Bronchial epithelial cell (primary cell): Measurements from ENCODE around the gene PLD1. TPM values are rescaled to one million over a fixed set of nuclear protein-coding genes. Genes with fewer than 3 reads are reported as not detected.
A peak's percentile ranks its signal among the peaks of the same experiment; 100 is the strongest.

Source experiments
- DNase-seq: peaks from one replicate; pipeline ENCODE4 v3.0.0-alpha.2; 2010; ENCODE audit warnings: low read depth
- FAIRE-seq: peaks from 2 replicates; lab custom pipeline; 2011; peaks lifted over from hg19 to GRCh38; lab: Jason Lieb, UNC
- H3K27me3 ChIP-seq: 2 replicates; pipeline ENCODE4 v1.5.1; 2011; ENCODE audit warnings: low read length; ENCODE audit not compliant: control insufficient read depth, insufficient read depth
- H3K36me3 ChIP-seq: 2 replicates; pipeline ENCODE4 v1.5.1; 2011; ENCODE audit warnings: low read length; ENCODE audit not compliant: control insufficient read depth, insufficient read depth
- H3K4me3 ChIP-seq: 2 replicates; pipeline ENCODE4 v1.5.1; 2011; ENCODE audit warnings: mild to moderate bottlenecking, low read depth, low read length, control low read depth
- CTCF ChIP-seq: IDR thresholded peaks from 2 replicates; pipeline ENCODE4 v1.5.1; 2011; ENCODE audit warnings: mild to moderate bottlenecking, moderate library complexity, low read length, control low read depth, inconsistent platforms; ENCODE audit not compliant: insufficient read depth, severe bottlenecking
- total RNA-seq: library from RNA; depleted of rRNA; stranded (reverse); fragments of >200 nt; gene quantifications from 2 replicates; pipeline ENCODE4 v1.2.1, GENCODE V29; 2014

The PLD1 gene
- total RNA-seq, 1 donor from 2014 or later: 10.5 TPM

GRCh38 chr3:171824824-171825221 is 14.5 kb upstream of the PLD1 start:
- TF ChIP-seq CTCF: no peak
- Histone ChIP-seq H3K36me3 (no peaks in the 10 kb centered on the region), H3K27me3 (no peaks in the 10 kb centered on the region), H3K4me3 (no peak overlapping the region)
- FAIRE-seq (no peak), DNase-seq (peak; percentile 79)

GRCh38 chr3:171824116-171824515 is 13.8 kb upstream of the PLD1 start:
- Histone ChIP-seq H3K36me3 (no peaks in the 10 kb centered on the region), H3K4me3 (no peak overlapping the region), H3K27me3 (no peaks in the 10 kb centered on the region)
- DNase-seq (no peak), FAIRE-seq (no peak)
- no peak for TF ChIP-seq CTCF

GRCh38 chr3:171822431-171823106 is 12.3 kb upstream of the PLD1 start:
- Histone ChIP-seq H3K4me3 (no peak overlapping the region), H3K27me3 (no peaks in the 10 kb centered on the region), H3K36me3 (no peaks in the 10 kb centered on the region)
- TF ChIP-seq CTCF: no peak
- FAIRE-seq (no peak), DNase-seq (no peak)

- FAIRE-seq (no peak), DNase-seq (no peak)
- Histone ChIP-seq H3K27me3 (no peaks in the 10 kb centered on the region), H3K4me3 (no peak overlapping the region), H3K36me3 (no peaks in the 10 kb centered on the region)
- TF ChIP-seq CTCF: no peak
Measured at GRCh38 chr3:171821778-171822358, 11.6 kb upstream of the PLD1 start.

- H3K27me3 ChIP-seq: no peaks in the 10 kb centered on the region
- H3K36me3 ChIP-seq: no peaks in the 10 kb centered on the region
- TF ChIP-seq CTCF: no peak
- DNase-seq (no peak), FAIRE-seq (no peak)
- H3K4me3 ChIP-seq: no peak overlapping the region
Measured at GRCh38 chr3:171821044-171821443, 10.8 kb upstream of the PLD1 start.
